Measurements from ENCODE around the gene NOVA2.
A peak's percentile ranks its signal among the peaks of the same experiment; 100 is the strongest.

NOVA2 gene

GRCh38 chr19:46000491-46001246 lies 27.0 kb upstream of the NOVA2 start:
- peak; percentile 56 for DNase-seq

GRCh38 chr19:45999653-46000121 lies 26.0 kb upstream of the NOVA2 start:
- peak; percentile 78 for DNase-seq

- no peak for DNase-seq
These were observed 25.2 kb upstream of the NOVA2 start for GRCh38 chr19:45998834-45999233.

GRCh38 chr19:45996933-45997332 lies 23.3 kb upstream of the NOVA2 start:
- DNase-seq, result no peak

GRCh38 chr19:45995715-45996385 lies 22.2 kb upstream of the NOVA2 start:
- no peak for DNase-seq

- peak; percentile 100 for DNase-seq
These were observed 21.5 kb upstream of the NOVA2 start, which contains the start of gene CCDC61 for GRCh38 chr19:45994998-45995714. Gene CCDC61, plus strand, starts transcription at chr19:45995467. Its CDS starts 7,552 bp downstream, at chr19:46003019.

GRCh38 chr19:45994456-45994997 lies 20.9 kb upstream of the NOVA2 start:
- no peak for DNase-seq

GRCh38 chr19:45990113-45990728 lies 16.6 kb upstream of the NOVA2 start:
- DNase-seq, result no peak

GRCh38 chr19:45985321-45985720 lies 11.7 kb upstream of the NOVA2 start:
- DNase-seq, result no peak

GRCh38 chr19:45981350-45981749 lies 7.7 kb upstream of the NOVA2 start:
- no peak for DNase-seq

- no peak for DNase-seq
These were observed 4.5 kb upstream of the NOVA2 start for GRCh38 chr19:45978156-45978555.

- DNase-seq, result peak; percentile 88
These were observed 2.5 kb upstream of the NOVA2 start for GRCh38 chr19:45976178-45976577.

GRCh38 chr19:45975306-45976070 lies 1.8 kb upstream of the NOVA2 start:
- peak; percentile 76 for DNase-seq

GRCh38 chr19:45972947-45973540 lies 621 bp downstream of the NOVA2 start:
- DNase-seq, result peak; percentile 54

- peak; percentile 38 for DNase-seq
These were observed 1.4 kb downstream of the NOVA2 start for GRCh38 chr19:45972081-45972946.

GRCh38 chr19:45971260-45971902 lies 2.3 kb downstream of the NOVA2 start:
- no peak for DNase-seq

- no peak for DNase-seq
These were observed 4.0 kb downstream of the NOVA2 start for GRCh38 chr19:45969676-45970075.

- DNase-seq, result no peak
These were observed 5.0 kb downstream of the NOVA2 start for GRCh38 chr19:45968626-45969025.

GRCh38 chr19:45967246-45967645 lies 6.4 kb downstream of the NOVA2 start:
- no peak for DNase-seq

- no peak for DNase-seq
These were observed 11.6 kb downstream of the NOVA2 start for GRCh38 chr19:45962021-45962420.

Data from eye (tissue), 1 donor.